Glutamatergic neuron (in vitro differentiated cells): ENCODE measurements around the gene BRSK2. TPM values are rescaled to one million over a fixed set of nuclear protein-coding genes. Genes with fewer than 3 reads are reported as not detected.

Source experiments
- DNase-seq: peaks from one replicate; pipeline ENCODE4 v3.0.0; 2022
- H3K27ac Mint-ChIP-seq: one replicate; pipeline ENCODE4 v1.8.0; 2020; ENCODE audit warnings: mild to moderate bottlenecking, mixed read lengths, inconsistent platforms; ENCODE audit not compliant: unreplicated experiment
- H3K27me3 Mint-ChIP-seq: one replicate; pipeline ENCODE4 v1.8.0; 2020; ENCODE audit warnings: mild to moderate bottlenecking, moderate library complexity, mixed read lengths, inconsistent platforms; ENCODE audit not compliant: unreplicated experiment
- H3K36me3 Mint-ChIP-seq: one replicate; pipeline ENCODE4 v1.8.0; 2020; ENCODE audit warnings: mild to moderate bottlenecking, mixed read lengths, inconsistent platforms; ENCODE audit not compliant: unreplicated experiment
- H3K4me1 Mint-ChIP-seq: one replicate; pipeline ENCODE4 v1.8.0; 2020; ENCODE audit warnings: mild to moderate bottlenecking, low read depth, mixed read lengths, inconsistent platforms; ENCODE audit not compliant: unreplicated experiment
- H3K4me3 Mint-ChIP-seq: one replicate; pipeline ENCODE4 v1.8.0; 2020; ENCODE audit warnings: mild to moderate bottlenecking, mixed read lengths, inconsistent platforms; ENCODE audit not compliant: unreplicated experiment
- H3K9me3 Mint-ChIP-seq: one replicate; pipeline ENCODE4 v1.8.0; 2020; ENCODE audit warnings: mild to moderate bottlenecking, moderate library complexity, mixed read lengths, inconsistent platforms; ENCODE audit not compliant: unreplicated experiment
- total RNA-seq: library from RNA; stranded (reverse); fragmentation: NEBNext Ultra II Directional; extraction: Animal tissue kit (Norgen Biotek cat#: 25700); gene quantifications from one replicate; pipeline ENCODE4 v1.2.1, GENCODE V29; 2021; ENCODE audit not compliant: unreplicated experiment
- TF ChIP-seq, protein P1 (sequence below): fragments of 200-600 bp; sonication (generic); IDR thresholded peaks from one replicate; pipeline ENCODE4 v1.5.0; 2021; ENCODE audit not compliant: partially characterized antibody, unreplicated experiment

The BRSK2 gene
- total RNA-seq, 1 donor from 2014 or later, result 207 TPM

DNA sequence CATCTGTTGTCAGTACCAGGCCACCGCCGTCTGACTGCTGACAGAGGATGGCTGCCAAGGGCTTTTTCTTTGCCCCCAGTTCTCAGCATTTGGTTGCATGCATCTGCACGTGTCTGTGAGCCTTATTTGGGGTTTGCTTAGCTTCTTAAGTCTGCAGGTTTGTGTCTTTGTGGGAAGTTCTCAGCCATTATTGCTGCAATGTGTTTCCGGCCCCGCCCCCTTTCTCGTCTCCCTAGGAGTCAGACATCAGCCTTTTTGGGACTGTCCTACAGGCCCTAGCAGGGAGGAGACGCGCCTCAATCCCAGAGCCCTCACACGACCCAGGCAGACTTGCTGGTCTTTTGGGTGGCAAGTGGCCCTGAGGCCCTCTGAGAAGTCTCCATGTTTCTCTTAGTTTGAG is 88.8 kb downstream of the BRSK2 start:
- Mint-ChIP-seq H3K4me3 (no peak overlapping the region), H3K27me3 (peaks cover 4% of the 10 kb centered on the region), H3K27ac (no peak overlapping the region), H3K4me1 (no peaks in the 10 kb centered on the region), H3K36me3 (no peaks in the 10 kb centered on the region), H3K9me3 (peaks cover 4% of the 10 kb centered on the region)
- TF ChIP-seq, protein P1, sequence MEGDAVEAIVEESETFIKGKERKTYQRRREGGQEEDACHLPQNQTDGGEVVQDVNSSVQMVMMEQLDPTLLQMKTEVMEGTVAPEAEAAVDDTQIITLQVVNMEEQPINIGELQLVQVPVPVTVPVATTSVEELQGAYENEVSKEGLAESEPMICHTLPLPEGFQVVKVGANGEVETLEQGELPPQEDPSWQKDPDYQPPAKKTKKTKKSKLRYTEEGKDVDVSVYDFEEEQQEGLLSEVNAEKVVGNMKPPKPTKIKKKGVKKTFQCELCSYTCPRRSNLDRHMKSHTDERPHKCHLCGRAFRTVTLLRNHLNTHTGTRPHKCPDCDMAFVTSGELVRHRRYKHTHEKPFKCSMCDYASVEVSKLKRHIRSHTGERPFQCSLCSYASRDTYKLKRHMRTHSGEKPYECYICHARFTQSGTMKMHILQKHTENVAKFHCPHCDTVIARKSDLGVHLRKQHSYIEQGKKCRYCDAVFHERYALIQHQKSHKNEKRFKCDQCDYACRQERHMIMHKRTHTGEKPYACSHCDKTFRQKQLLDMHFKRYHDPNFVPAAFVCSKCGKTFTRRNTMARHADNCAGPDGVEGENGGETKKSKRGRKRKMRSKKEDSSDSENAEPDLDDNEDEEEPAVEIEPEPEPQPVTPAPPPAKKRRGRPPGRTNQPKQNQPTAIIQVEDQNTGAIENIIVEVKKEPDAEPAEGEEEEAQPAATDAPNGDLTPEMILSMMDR, result no peak
- no peak for DNase-seq

DNA sequence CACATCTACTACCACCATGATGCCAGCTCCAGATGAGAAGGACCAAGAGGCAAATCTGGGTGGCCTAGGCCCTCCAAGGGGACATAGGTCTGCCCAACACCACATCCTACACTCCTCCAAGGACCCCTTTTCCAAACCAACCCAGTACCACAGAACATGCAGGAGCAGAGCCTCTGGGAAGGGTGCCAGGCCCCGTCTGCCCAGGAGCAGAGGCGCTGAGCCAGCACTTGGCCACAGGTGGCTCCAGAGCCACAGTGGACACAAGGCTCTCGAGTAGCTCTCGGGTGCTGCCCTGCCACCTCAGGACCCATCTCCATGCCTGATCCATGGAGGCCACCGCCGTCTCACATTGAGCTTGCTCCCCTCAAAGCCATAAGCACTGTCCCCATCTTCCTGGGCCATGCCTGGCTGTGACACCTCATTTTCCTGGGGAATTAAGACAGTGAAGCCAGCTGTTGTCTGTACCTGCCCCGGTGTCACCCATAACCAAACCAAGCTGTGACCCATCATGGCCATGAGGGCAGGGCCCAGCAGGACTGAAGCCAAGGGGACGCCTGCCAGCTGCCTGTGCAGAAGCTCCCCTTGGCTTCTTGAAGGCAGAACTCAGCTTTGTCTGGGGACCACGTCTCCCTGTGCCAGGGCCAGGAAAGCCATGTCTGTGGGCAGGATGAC is 89.4 kb downstream of the BRSK2 start:
- peaks cover 3% of the 10 kb centered on the region for H3K9me3 Mint-ChIP-seq
- TF ChIP-seq, protein P1, result no peak
- no peaks in the 10 kb centered on the region for H3K36me3 Mint-ChIP-seq
- H3K4me3 Mint-ChIP-seq, result no peak overlapping the region
- DNase-seq, result no peak
- peaks cover 4% of the 10 kb centered on the region for H3K27me3 Mint-ChIP-seq
- H3K27ac Mint-ChIP-seq, result no peak overlapping the region
- no peaks in the 10 kb centered on the region for H3K4me1 Mint-ChIP-seq

DNA sequence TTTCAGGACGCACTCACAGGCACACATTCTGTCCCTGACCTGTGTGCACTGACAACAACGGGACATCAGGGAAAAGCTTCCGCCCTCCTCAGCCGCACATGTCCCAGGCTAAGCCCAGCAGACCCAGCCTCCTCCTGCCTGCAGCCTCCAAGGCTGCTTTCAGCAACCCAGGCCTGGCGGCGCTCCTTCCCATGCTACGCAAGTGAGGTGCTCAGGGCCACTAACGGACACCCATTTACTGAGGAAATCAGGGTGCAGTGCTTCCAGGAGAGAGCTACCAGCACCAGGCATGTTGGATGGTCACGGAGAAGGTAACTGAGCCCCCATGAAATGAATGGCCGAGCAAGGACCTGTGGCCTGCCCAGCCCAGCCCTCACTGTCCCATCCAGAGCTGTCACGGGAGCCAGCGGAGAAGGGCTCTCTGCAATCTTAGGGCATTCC is 90.0 kb downstream of the BRSK2 start:
- Mint-ChIP-seq H3K9me3 (peaks cover 2% of the 10 kb centered on the region), H3K4me1 (no peaks in the 10 kb centered on the region), H3K27me3 (peaks cover 4% of the 10 kb centered on the region), H3K27ac (no peak overlapping the region), H3K36me3 (no peaks in the 10 kb centered on the region), H3K4me3 (no peak overlapping the region)
- TF ChIP-seq, protein P1, result no peak
- DNase-seq, result no peak

DNA sequence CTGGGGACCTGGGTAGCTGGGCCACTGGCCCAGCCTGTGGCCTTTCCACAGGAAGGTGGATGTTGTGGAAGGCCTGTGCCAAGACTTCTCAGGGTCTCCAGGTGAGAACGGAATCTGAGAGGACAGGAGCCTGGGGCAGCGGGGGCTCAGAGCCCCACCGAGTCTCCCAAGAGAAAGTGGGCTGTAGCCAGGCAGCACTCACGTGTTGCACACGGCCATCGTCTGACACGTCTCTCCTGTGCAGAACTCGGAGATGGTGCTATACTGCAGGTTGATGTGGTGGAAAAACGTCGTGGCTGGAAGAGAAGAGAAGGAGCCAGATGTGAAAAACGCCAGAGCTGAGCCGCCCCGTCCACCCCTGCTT is 90.4 kb downstream of the BRSK2 start:
- Mint-ChIP-seq H3K27me3 (peaks cover 4% of the 10 kb centered on the region), H3K9me3 (peaks cover 2% of the 10 kb centered on the region), H3K27ac (no peak overlapping the region), H3K4me1 (peaks cover 2% of the 10 kb centered on the region), H3K36me3 (no peaks in the 10 kb centered on the region), H3K4me3 (no peak overlapping the region)
- no peak for DNase-seq
- TF ChIP-seq, protein P1, result no peak

DNA sequence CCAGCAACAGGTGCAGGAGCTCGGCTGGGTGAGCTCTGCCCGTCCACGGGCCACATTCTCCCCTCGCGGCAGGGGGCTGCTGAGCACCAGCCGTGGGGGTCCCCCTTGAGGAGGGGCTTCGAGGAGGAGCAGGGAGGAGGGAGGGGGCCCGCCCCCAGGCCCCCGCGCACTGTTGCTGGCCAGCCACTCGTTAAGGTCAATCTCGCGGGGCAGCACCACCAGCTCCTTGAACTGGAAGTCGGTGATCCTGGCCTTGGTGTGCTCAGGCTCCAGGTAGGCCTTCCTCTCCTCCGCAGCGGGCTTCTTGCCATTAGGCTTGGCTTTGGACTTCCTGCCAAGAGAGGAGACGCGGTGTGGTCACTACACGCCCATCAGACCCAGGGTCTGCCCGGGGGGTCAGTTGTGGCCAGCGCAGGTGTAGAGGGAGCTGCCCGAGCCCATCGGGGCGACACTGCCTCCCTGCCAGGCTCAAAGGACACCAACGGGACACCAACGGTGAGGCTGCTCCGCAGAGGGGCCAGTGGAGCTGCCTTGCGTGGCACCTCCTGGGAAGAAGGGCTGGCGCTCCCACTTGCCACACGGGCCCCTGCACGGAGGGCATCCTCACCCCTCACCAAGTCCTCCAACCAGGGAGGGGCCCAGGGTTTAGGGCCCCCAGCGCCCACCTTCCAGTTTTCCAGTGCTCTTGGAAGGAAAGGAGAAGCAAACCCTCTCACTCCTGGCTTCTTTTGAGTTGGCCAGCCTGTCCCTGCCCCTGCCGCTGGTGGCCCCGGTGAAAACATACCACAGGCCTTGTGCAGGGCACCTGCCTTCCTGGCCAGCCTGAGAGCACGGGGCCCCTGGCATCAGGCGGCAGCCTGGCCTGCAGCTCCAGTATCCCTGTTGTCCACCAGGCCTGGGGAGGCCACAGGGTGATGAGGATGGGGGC is 91.1 kb downstream of the BRSK2 start:
- peaks cover 3% of the 10 kb centered on the region for H3K4me1 Mint-ChIP-seq
- peaks cover 4% of the 10 kb centered on the region for H3K27me3 Mint-ChIP-seq
- H3K4me3 Mint-ChIP-seq, result no peak overlapping the region
- TF ChIP-seq, protein P1, result no peak
- H3K27ac Mint-ChIP-seq, result no peak overlapping the region
- peaks cover 4% of the 10 kb centered on the region for H3K9me3 Mint-ChIP-seq
- no peaks in the 10 kb centered on the region for H3K36me3 Mint-ChIP-seq
- no peak for DNase-seq
